Suprapubic skin (tissue), 4 donors: ENCODE measurements around the gene HOXA7. TPM values are rescaled to one million over a fixed set of nuclear protein-coding genes. Genes with fewer than 3 reads are reported as not detected.

Experiments
- DNase-seq, 2 donors: peaks; one replicate each; pipeline ENCODE4 v3.0.0-alpha.2; 2019; ENCODE audit warnings: low spot score in 2 of 2
- H3K27ac ChIP-seq: fragments of 200-600 bp; sonication (generic); one replicate; pipeline ENCODE4 v1.5.1; 2019
- H3K27me3 ChIP-seq: fragments of 200-600 bp; sonication (generic); one replicate; pipeline ENCODE4 v1.5.1; 2019
- H3K36me3 ChIP-seq: fragments of 200-600 bp; sonication (generic); one replicate; pipeline ENCODE4 v1.5.1; 2019
- H3K4me1 ChIP-seq: fragments of 200-600 bp; sonication (generic); one replicate; pipeline ENCODE4 v1.5.1; 2019
- H3K4me3 ChIP-seq: fragments of 200-600 bp; sonication (generic); one replicate; pipeline ENCODE4 v1.5.1; 2019; ENCODE audit warnings: mild to moderate bottlenecking
- H3K9me3 ChIP-seq: fragments of 200-600 bp; sonication (generic); one replicate; pipeline ENCODE4 v1.5.1; 2019
- CTCF ChIP-seq, 2 donors: fragments of 200-600 bp in 1 of 2; fragments of 450-650 bp in 1 of 2; sonication (generic) in 1 of 2; IDR thresholded peaks; one replicate each; pipeline ENCODE4 v1.5.1; 2016 to 2019; ENCODE audit warnings: antibody characterized with exemption in 2 of 2, mild to moderate bottlenecking in 1 of 2, moderate library complexity in 1 of 2
- EP300 ChIP-seq: sonication (generic); formaldehyde crosslinking; IDR thresholded peaks from one replicate; pipeline ENCODE4 v1.6.1; 2017; ENCODE audit warnings: antibody characterized with exemption
- POLR2A ChIP-seq, 2 donors: fragments of 450-650 bp; IDR thresholded peaks; one replicate each; pipeline ENCODE4 v1.6.1; 2017; ENCODE audit warnings: antibody characterized with exemption in 2 of 2, mild to moderate bottlenecking in 2 of 2, moderate library complexity in 2 of 2
- POLR2AphosphoS5 ChIP-seq, 3 donors: sonication (generic); formaldehyde crosslinking; IDR thresholded peaks; one replicate each; pipeline ENCODE4 v1.6.1; 2017; ENCODE audit warnings: antibody characterized with exemption in 3 of 3
- WGBS: methylation state at CpG from one replicate; pipeline ENCODE4 v1.1.5; 2018; 5-methylcytosine and 5-hydroxymethylcytosine counted together
- total RNA-seq, 4 donors: library from RNA; depleted of rRNA; stranded (reverse); fragments of >200 nt; gene quantifications; one replicate each; pipeline ENCODE4 v1.1.0, GENCODE V29; 2016

The HOXA7 gene
- total RNA-seq, 4 donors from 2014 or later = 14.8 to 23.6 (median 17.5) TPM

GRCh38 chr7:27148756-27149641 lies 7.5 kb downstream of the HOXA7 start:
- peak overlapping the region; percentile 53 for H3K4me3 ChIP-seq
- peak overlapping the region; percentile 97 for H3K27ac ChIP-seq
- peaks cover 9% of the 10 kb centered on the region for H3K27me3 ChIP-seq
- H3K9me3 ChIP-seq = no peaks in the 10 kb centered on the region
- peaks cover 85% of the 10 kb centered on the region for H3K4me1 ChIP-seq
- WGBS = 16% methylated on average over 16 of the region's 30 CpGs
- no peak for TF ChIP-seq CTCF (IDR thresholded peaks at IDR 0.05)
- TF ChIP-seq POLR2AphosphoS5 (IDR thresholded peaks at IDR 0.05) = peak in 1 of 3 donors; percentile 8
- H3K36me3 ChIP-seq = peaks cover 16% of the 10 kb centered on the region
- no peak for DNase-seq

GRCh38 chr7:27148031-27148755 lies 8.3 kb downstream of the HOXA7 start:
- TF ChIP-seq POLR2A (IDR thresholded peaks at IDR 0.05) (no peak), POLR2AphosphoS5 (IDR thresholded peaks at IDR 0.05) (no peak), CTCF (IDR thresholded peaks at IDR 0.05) (no peak), EP300 (no peak)
- no peaks in the 10 kb centered on the region for H3K9me3 ChIP-seq
- H3K36me3 ChIP-seq = peaks cover 16% of the 10 kb centered on the region
- peak overlapping the region; percentile 97 for H3K27ac ChIP-seq
- DNase-seq = peak; percentile 66 to 82
- H3K27me3 ChIP-seq = peaks cover 9% of the 10 kb centered on the region
- 8% methylated on average over 18 of the region's 28 CpGs for WGBS
- peaks cover 79% of the 10 kb centered on the region for H3K4me1 ChIP-seq
- peak overlapping the region; percentile 53 for H3K4me3 ChIP-seq

GRCh38 chr7:27147199-27148030 lies 9.1 kb downstream of the HOXA7 start, which contains the start of gene HOXA6:
Gene HOXA6, minus strand, starts transcription at chr7:27147774. Its CDS starts 25 bp downstream, at chr7:27147749.
- TF ChIP-seq POLR2AphosphoS5 (IDR thresholded peaks at IDR 0.05) = peak in 1 of 3 donors; percentile 11
- no peak for TF ChIP-seq EP300
- Histone ChIP-seq H3K27ac (peak within 1 kb of the TSS; percentile 97), H3K4me3 (peak within 1 kb of the TSS; percentile 53), H3K27me3 (peaks cover 4% of the 10 kb centered on the region), H3K4me1 (peaks cover 71% of the 10 kb centered on the region), H3K9me3 (no peaks in the 10 kb centered on the region), H3K36me3 (peaks cover 16% of the 10 kb centered on the region)
- DNase-seq = peak; percentile 89 to 91
- 31% methylated on average over 15 of the region's 63 CpGs for WGBS

GRCh38 chr7:27146491-27147198 lies 9.8 kb downstream of the HOXA7 start:
- Histone ChIP-seq H3K27me3 (peaks cover 4% of the 10 kb centered on the region), H3K9me3 (no peaks in the 10 kb centered on the region), H3K4me1 (peaks cover 69% of the 10 kb centered on the region), H3K27ac (peak overlapping the region; percentile 97), H3K4me3 (peak overlapping the region; percentile 53), H3K36me3 (peaks cover 16% of the 10 kb centered on the region)
- DNase-seq = no peak
- WGBS = 77% methylated on average over 5 of the region's 5 CpGs
- TF ChIP-seq EP300 = no peak
- TF ChIP-seq POLR2AphosphoS5 (IDR thresholded peaks at IDR 0.05) = no peak
- TF ChIP-seq CTCF (IDR thresholded peaks at IDR 0.05) = no peak
- no peak for TF ChIP-seq POLR2A (IDR thresholded peaks at IDR 0.05)

GRCh38 chr7:27145914-27146412 lies 10.5 kb downstream of the HOXA7 start:
- no peaks in the 10 kb centered on the region for H3K9me3 ChIP-seq
- H3K36me3 ChIP-seq = peaks cover 16% of the 10 kb centered on the region
- peak overlapping the region; percentile 97 for H3K27ac ChIP-seq
- DNase-seq = no peak
- H3K27me3 ChIP-seq = peaks cover 4% of the 10 kb centered on the region
- H3K4me1 ChIP-seq = peaks cover 62% of the 10 kb centered on the region
- TF ChIP-seq POLR2A (IDR thresholded peaks at IDR 0.05) = no peak
- WGBS = 66% methylated on average over 7 of the region's 11 CpGs
- H3K4me3 ChIP-seq = peak overlapping the region; percentile 53
